Muscle layer of duodenum (tissue), 2 donors: ENCODE measurements around the gene CCPG1.

Source experiments
- H3K27ac ChIP-seq: one replicate; pipeline ENCODE4 v1.7.0; 2013; ENCODE audit warnings: mild to moderate bottlenecking, low read length
- H3K27me3 ChIP-seq: one replicate; pipeline ENCODE4 v1.7.0; 2013; ENCODE audit warnings: low read depth, mild to moderate bottlenecking, control low read depth, low read length
- H3K36me3 ChIP-seq, 2 donors: one replicate each; pipeline ENCODE4 v1.7.0; 2013; ENCODE audit warnings: low read length in 2 of 2, control low read depth in 1 of 2, mild to moderate bottlenecking in 1 of 2; ENCODE audit not compliant: insufficient read depth in 2 of 2, control insufficient read depth in 1 of 2
- H3K4me1 ChIP-seq, 2 donors: one replicate each; pipeline ENCODE4 v1.7.0; 2013; ENCODE audit warnings: low read length in 2 of 2, mild to moderate bottlenecking in 2 of 2, control low read depth in 1 of 2, moderate library complexity in 1 of 2; ENCODE audit not compliant: insufficient read depth in 2 of 2, control insufficient read depth in 1 of 2
- H3K4me3 ChIP-seq, 2 donors: one replicate each; pipeline ENCODE4 v1.7.0; 2013; ENCODE audit warnings: low read length in 2 of 2, low read depth in 1 of 2, mild to moderate bottlenecking in 1 of 2
- H3K9me3 ChIP-seq, 2 donors: one replicate each; pipeline ENCODE4 v1.7.0; 2013; ENCODE audit warnings: low read length in 2 of 2, control low read depth in 1 of 2, mild to moderate bottlenecking in 1 of 2; ENCODE audit not compliant: control insufficient read depth in 1 of 2
- donor health status: healthy.

Gene CCPG1

GRCh38 chr15:55381595-55381994 lies 26.6 kb downstream of the CCPG1 start:
- Histone ChIP-seq H3K36me3 (peaks cover 17 to 50% of the 10 kb centered on the region in 2 donors), H3K27ac (no peak overlapping the region)

GRCh38 chr15:55379095-55379494 lies 29.1 kb downstream of the CCPG1 start:
- peaks cover 16 to 64% of the 10 kb centered on the region in 2 donors for H3K36me3 ChIP-seq
- no peaks in the 10 kb centered on the region for H3K27me3 ChIP-seq
- H3K4me3 ChIP-seq, result no peak overlapping the region
- no peaks in the 10 kb centered on the region for H3K4me1 ChIP-seq
- no peaks in the 10 kb centered on the region for H3K9me3 ChIP-seq
- H3K27ac ChIP-seq, result no peak overlapping the region

More at GRCh38 chr15:55381595-55381994, 26.6 kb downstream of the CCPG1 start:
- no peak overlapping the region for H3K4me3 ChIP-seq
- H3K4me1 ChIP-seq, result no peaks in the 10 kb centered on the region
- H3K27me3 ChIP-seq, result no peaks in the 10 kb centered on the region
- H3K9me3 ChIP-seq, result no peaks in the 10 kb centered on the region

GRCh38 chr15:55372701-55373440 lies 35.3 kb downstream of the CCPG1 start:
- Histone ChIP-seq H3K27ac (no peak overlapping the region), H3K36me3 (peaks cover 27 to 65% of the 10 kb centered on the region in 2 donors), H3K9me3 (no peaks in the 10 kb centered on the region), H3K4me3 (no peak overlapping the region), H3K4me1 (no peaks in the 10 kb centered on the region), H3K27me3 (no peaks in the 10 kb centered on the region)

GRCh38 chr15:55366981-55367380 lies 41.2 kb downstream of the CCPG1 start:
- no peaks in the 10 kb centered on the region for H3K4me1 ChIP-seq
- H3K27ac ChIP-seq, result no peak overlapping the region
- peaks cover 6 to 30% of the 10 kb centered on the region in 2 donors for H3K36me3 ChIP-seq
- no peak overlapping the region for H3K4me3 ChIP-seq
- no peaks in the 10 kb centered on the region for H3K9me3 ChIP-seq
- no peaks in the 10 kb centered on the region for H3K27me3 ChIP-seq

- no peaks in the 10 kb centered on the region for H3K4me1 ChIP-seq
- no peak overlapping the region for H3K4me3 ChIP-seq
- no peaks in the 10 kb centered on the region for H3K27me3 ChIP-seq
- H3K27ac ChIP-seq, result no peak overlapping the region
- peaks cover 7 to 37% of the 10 kb centered on the region in 2 donors for H3K36me3 ChIP-seq
- H3K9me3 ChIP-seq, result no peaks in the 10 kb centered on the region
These were observed 45.5 kb downstream of the CCPG1 start for GRCh38 chr15:55362641-55363040.

GRCh38 chr15:55361048-55361447 lies 47.1 kb downstream of the CCPG1 start:
- Histone ChIP-seq H3K27ac (no peak overlapping the region), H3K4me1 (no peaks in the 10 kb centered on the region), H3K36me3 (peaks cover 13 to 40% of the 10 kb centered on the region in 2 donors), H3K9me3 (no peaks in the 10 kb centered on the region), H3K27me3 (no peaks in the 10 kb centered on the region), H3K4me3 (no peak overlapping the region)

- H3K27me3 ChIP-seq, result no peaks in the 10 kb centered on the region
- no peak overlapping the region for H3K27ac ChIP-seq
- no peaks in the 10 kb centered on the region for H3K4me1 ChIP-seq
- peaks cover 18 to 44% of the 10 kb centered on the region in 2 donors for H3K36me3 ChIP-seq
- no peaks in the 10 kb centered on the region for H3K9me3 ChIP-seq
- no peak overlapping the region for H3K4me3 ChIP-seq
These were observed 47.9 kb downstream of the CCPG1 start for GRCh38 chr15:55360256-55360655.

- Histone ChIP-seq H3K9me3 (no peaks in the 10 kb centered on the region), H3K4me3 (no peak overlapping the region), H3K27ac (no peak overlapping the region), H3K36me3 (peaks cover 17 to 42% of the 10 kb centered on the region in 2 donors), H3K27me3 (no peaks in the 10 kb centered on the region), H3K4me1 (no peaks in the 10 kb centered on the region)
These were observed 49.7 kb downstream of the CCPG1 start for GRCh38 chr15:55358471-55358870.

- Histone ChIP-seq H3K4me1 (no peaks in the 10 kb centered on the region), H3K9me3 (no peaks in the 10 kb centered on the region), H3K36me3 (peaks cover 15 to 39% of the 10 kb centered on the region in 2 donors), H3K27ac (no peak overlapping the region), H3K27me3 (no peaks in the 10 kb centered on the region), H3K4me3 (no peak overlapping the region)
These were observed 50.4 kb downstream of the CCPG1 start for GRCh38 chr15:55357774-55358173.

- Histone ChIP-seq H3K4me3 (no peak overlapping the region), H3K9me3 (no peaks in the 10 kb centered on the region), H3K4me1 (no peaks in the 10 kb centered on the region), H3K27me3 (no peaks in the 10 kb centered on the region), H3K27ac (no peak overlapping the region), H3K36me3 (peaks cover 15 to 43% of the 10 kb centered on the region in 2 donors)
These were observed 51.1 kb downstream of the CCPG1 start for GRCh38 chr15:55356985-55357585.

- no peak overlapping the region for H3K4me3 ChIP-seq
- no peaks in the 10 kb centered on the region for H3K4me1 ChIP-seq
- no peaks in the 10 kb centered on the region for H3K27me3 ChIP-seq
- no peaks in the 10 kb centered on the region for H3K9me3 ChIP-seq
- no peak overlapping the region for H3K27ac ChIP-seq
- peaks cover 11 to 29% of the 10 kb centered on the region in 2 donors for H3K36me3 ChIP-seq
These were observed 55.1 kb downstream of the CCPG1 start for GRCh38 chr15:55353025-55353424.
